Skeletal muscle satellite cell (primary cell): ENCODE measurements around the gene CLSTN1.

Experiments used
- H3K27me3 ChIP-seq: 2 replicates; pipeline ENCODE4 v1.7.0; 2013; ENCODE audit warnings: low read length; ENCODE audit not compliant: control insufficient read depth, insufficient read depth
- H3K36me3 ChIP-seq: 2 replicates; pipeline ENCODE4 v1.7.0; 2013; ENCODE audit warnings: mild to moderate bottlenecking, control low read depth, low read length; ENCODE audit not compliant: insufficient read depth
- H3K4me1 ChIP-seq: 2 replicates; pipeline ENCODE4 v1.7.0; 2013; ENCODE audit warnings: low read length; ENCODE audit not compliant: control insufficient read depth, insufficient read depth
- H3K4me2 ChIP-seq: 2 replicates; pipeline ENCODE4 v1.7.0; 2013; ENCODE audit warnings: mild to moderate bottlenecking, low read length
- H3K4me3 ChIP-seq: 2 replicates; pipeline ENCODE4 v1.7.0; 2013; ENCODE audit warnings: low read length
- H3K9ac ChIP-seq: 2 replicates; pipeline ENCODE4 v1.7.0; 2013; ENCODE audit warnings: mild to moderate bottlenecking, low read depth, low read length, moderate library complexity
- H3K9me3 ChIP-seq: replicated peaks from 2 replicates; pipeline ENCODE4 v1.7.0; 2013; ENCODE audit warnings: mild to moderate bottlenecking, control low read depth, low read length

The CLSTN1 gene

DNA sequence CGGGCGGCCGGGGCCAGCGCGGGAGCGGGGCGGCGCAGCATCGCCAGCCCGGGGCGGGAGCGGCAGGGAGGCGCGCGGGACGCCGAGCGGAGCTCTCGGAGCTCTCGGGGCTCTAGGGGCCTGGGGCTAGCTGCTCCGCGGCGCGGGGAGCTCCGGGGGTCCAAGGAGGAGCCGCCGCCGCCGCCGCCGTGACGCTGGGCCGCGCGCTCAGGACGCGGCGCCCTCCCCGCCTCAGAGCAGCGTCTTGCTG lies 147 bp downstream of the CLSTN1 start:
- peaks cover 25% of the 10 kb centered on the region for H3K4me1 ChIP-seq
- peak overlapping the region; percentile 74 for H3K4me3 ChIP-seq
- no peaks in the 10 kb centered on the region for H3K9me3 ChIP-seq
- peak overlapping the region; percentile 86 for H3K4me2 ChIP-seq
- no peaks in the 10 kb centered on the region for H3K36me3 ChIP-seq
- peak overlapping the region; percentile 65 for H3K9ac ChIP-seq
- H3K27me3 ChIP-seq: peaks cover 3% of the 10 kb centered on the region

DNA sequence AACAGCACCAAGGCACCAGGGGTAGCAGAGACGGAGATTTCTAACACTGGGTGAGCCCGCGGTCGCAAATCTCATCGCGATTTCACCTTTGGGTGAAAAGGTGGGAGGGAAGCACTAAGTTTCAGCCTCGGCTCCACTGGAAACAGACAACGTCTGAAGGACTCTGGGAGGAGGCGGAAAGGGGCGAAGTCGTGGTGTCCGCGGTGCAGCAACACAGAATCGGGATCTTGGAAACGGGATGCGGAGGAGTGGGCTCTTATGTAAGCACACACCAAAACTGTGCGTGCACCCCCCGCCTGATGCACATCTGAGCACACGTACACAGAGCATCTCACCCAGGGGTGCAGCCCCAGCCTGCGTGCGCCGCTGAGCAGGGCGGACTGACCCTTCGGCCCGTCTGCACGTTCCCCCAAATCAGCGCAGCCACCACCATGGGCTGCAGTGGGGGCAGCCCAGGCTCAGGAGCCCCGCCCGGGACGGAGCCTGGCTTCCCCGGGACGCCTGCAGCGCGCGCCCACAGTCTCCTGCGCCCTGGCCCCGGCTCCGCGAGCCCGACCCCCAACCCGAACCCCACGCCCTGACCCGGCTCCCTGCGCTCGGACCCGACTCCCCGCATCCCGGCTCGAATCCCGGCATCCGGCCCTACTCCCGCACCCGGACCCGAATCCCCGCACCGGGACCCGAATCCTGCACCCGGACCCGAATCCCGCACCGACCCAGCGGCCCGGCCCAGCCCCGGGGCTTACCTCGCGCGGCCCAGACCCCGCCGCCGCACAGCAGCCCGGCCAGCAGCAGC lies 670 bp downstream of the CLSTN1 start:
- Histone ChIP-seq H3K9me3 (no peaks in the 10 kb centered on the region), H3K27me3 (peaks cover 3% of the 10 kb centered on the region), H3K9ac (peak overlapping the region; percentile 65), H3K4me1 (peaks cover 25% of the 10 kb centered on the region), H3K4me3 (peak overlapping the region; percentile 74), H3K4me2 (peak overlapping the region; percentile 86), H3K36me3 (no peaks in the 10 kb centered on the region)

DNA sequence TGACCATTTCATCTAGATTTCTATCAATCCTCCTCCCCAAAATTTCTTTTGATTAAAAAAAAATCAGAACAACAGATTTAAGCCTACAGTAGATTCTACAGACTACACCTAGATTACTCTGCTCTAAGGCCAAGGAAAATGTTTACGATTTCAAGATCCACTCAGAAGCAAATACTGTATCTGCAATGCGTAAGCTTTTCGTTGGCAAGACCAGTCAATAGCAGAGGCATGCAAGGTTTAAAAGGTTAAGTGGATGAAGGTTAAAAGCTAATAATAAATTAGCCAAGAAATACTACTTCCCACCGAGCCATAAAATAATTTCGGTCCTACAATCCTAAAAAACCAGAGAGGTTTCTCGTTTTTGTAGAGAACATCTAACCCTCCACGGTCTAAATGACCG lies 1.3 kb downstream of the CLSTN1 start:
- peak overlapping the region; percentile 74 for H3K4me3 ChIP-seq
- H3K9me3 ChIP-seq: no peaks in the 10 kb centered on the region
- peak overlapping the region; percentile 86 for H3K4me2 ChIP-seq
- peaks cover under 1% of the 10 kb centered on the region for H3K27me3 ChIP-seq
- peaks cover 25% of the 10 kb centered on the region for H3K4me1 ChIP-seq
- H3K9ac ChIP-seq: peak overlapping the region; percentile 65
- H3K36me3 ChIP-seq: no peaks in the 10 kb centered on the region

DNA sequence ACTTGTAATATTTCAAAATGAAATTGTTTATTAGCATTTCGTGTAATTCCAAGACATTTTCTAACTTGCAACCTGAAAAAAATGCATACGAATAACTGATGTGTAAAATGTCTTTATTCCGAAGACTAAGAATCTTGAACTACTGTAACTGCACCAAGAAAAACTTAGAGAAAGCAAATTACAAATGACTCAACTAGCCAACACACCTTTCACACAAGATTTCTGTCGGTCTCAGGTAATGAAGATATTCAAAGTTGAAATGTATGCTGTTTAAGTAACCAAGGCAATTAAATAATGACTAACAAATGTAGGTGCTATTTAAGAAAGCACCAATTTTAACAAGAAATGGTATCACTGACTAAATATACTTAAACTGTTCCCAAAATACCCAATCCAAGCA lies 2.1 kb downstream of the CLSTN1 start:
- Histone ChIP-seq H3K27me3 (no peaks in the 10 kb centered on the region), H3K4me2 (peak overlapping the region; percentile 86), H3K4me1 (peaks cover 25% of the 10 kb centered on the region), H3K9ac (peak overlapping the region; percentile 65), H3K9me3 (no peaks in the 10 kb centered on the region), H3K4me3 (no peak overlapping the region), H3K36me3 (no peaks in the 10 kb centered on the region)

DNA sequence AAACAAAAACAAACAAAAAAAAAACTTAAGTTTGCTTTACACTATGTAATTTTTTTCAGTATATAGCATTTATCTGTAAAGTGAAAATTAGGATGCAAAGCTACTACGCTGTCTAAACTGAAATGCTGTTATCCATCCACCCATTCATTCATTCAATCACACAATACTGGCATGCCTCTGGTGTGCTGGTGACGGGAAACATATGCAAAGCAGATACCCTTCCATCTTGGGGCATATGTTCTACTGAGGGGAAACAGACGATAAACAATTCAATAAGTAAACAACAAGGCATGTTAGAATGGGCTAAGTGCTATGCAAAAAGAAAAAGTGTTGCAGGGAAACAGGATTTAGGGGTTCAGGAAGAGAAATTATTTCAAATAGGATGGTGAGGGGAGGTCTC lies 3.2 kb downstream of the CLSTN1 start:
- Histone ChIP-seq H3K4me2 (no peak overlapping the region), H3K36me3 (no peaks in the 10 kb centered on the region), H3K4me1 (peaks cover 27% of the 10 kb centered on the region), H3K9ac (no peak overlapping the region), H3K4me3 (no peak overlapping the region), H3K9me3 (no peaks in the 10 kb centered on the region), H3K27me3 (no peaks in the 10 kb centered on the region)

DNA sequence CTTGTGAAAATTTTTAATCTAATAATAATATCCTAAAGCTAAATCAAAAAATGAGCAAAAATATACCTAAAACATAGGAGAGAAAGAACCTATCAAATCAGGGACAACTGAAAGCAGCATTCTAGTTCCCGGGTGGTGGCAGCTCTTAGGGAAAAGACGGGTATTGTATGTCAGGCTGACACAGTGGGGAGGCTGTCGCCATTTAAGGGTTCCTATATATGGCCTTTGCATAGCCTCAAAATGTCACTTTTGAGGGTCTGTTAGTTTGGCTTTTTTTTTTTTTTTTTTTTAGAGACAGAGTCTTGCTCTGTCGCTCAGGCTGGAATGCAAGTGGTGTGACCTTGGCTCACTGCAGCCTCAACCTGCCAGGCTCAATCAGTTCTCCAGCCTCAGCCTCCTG lies 6.0 kb downstream of the CLSTN1 start:
- Histone ChIP-seq H3K27me3 (no peaks in the 10 kb centered on the region), H3K36me3 (no peaks in the 10 kb centered on the region), H3K9ac (no peak overlapping the region), H3K4me1 (peaks cover 14% of the 10 kb centered on the region), H3K4me3 (no peak overlapping the region), H3K9me3 (no peaks in the 10 kb centered on the region), H3K4me2 (no peak overlapping the region)

DNA sequence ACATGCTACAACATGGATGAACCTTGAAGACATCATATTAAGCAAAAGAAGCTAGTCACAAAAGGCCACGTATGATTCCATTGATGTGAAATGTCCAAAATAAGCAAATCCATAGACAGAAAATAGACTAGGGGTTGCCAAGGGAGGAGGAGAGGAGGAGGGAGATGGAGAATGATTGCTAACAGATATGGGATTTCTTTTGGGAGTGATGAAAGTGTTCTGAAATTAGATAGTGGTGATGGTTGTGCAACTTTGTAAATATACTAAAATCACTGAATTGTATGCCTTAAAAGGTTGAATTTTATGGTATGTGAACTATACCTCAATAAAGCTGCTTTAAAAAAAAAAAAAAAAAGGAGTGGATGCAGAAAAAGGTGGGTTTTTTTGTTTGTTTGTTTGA lies 7.6 kb downstream of the CLSTN1 start:
- Histone ChIP-seq H3K9me3 (no peaks in the 10 kb centered on the region), H3K4me1 (peaks cover 5% of the 10 kb centered on the region), H3K9ac (no peak overlapping the region), H3K4me3 (no peak overlapping the region), H3K36me3 (no peaks in the 10 kb centered on the region), H3K4me2 (no peak overlapping the region), H3K27me3 (no peaks in the 10 kb centered on the region)

DNA sequence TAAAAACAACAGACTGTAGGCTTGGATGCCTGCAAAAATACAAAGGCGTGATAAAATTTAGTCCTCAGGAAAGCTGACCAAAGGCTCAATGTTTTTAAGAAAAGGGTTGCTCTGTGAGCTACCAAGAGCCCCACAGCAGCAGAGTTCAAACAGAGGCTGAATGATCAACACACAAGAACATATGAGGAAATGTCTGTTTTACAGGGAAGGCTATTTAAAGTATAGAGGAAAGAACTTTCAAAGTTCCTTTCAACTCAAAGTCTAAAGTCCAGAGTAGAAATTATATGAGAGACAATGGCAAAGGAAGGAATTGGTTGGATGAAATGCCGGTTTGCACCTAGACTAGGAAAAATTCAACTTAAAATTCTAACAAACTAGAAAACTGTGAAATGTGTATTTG lies 8.6 kb downstream of the CLSTN1 start:
- no peaks in the 10 kb centered on the region for H3K27me3 ChIP-seq
- H3K36me3 ChIP-seq: no peaks in the 10 kb centered on the region
- no peak overlapping the region for H3K4me3 ChIP-seq
- H3K4me1 ChIP-seq: peaks cover 5% of the 10 kb centered on the region
- no peaks in the 10 kb centered on the region for H3K9me3 ChIP-seq
- H3K9ac ChIP-seq: no peak overlapping the region
- no peak overlapping the region for H3K4me2 ChIP-seq

DNA sequence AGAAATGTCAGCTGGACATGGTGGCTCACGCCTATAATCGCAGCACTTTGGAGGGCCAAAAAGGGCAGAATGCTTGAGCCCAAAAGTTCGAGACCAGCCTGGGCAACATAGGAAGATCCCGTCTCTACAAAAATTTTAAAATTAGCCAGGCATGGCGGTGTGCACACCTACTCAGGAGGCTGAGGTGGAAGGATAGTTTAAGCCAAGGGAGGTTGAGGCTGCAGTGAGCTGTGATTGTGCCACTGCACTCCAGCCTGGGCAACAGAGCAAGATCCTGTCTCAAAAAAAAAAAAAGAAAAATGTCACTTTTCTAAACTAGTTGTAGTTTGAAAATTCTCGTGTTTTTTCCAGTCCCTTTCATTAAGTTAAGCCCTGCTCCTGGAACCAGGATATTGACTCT lies 9.1 kb downstream of the CLSTN1 start:
- Histone ChIP-seq H3K9ac (no peak overlapping the region), H3K4me3 (no peak overlapping the region), H3K4me1 (peaks cover 5% of the 10 kb centered on the region), H3K36me3 (no peaks in the 10 kb centered on the region), H3K4me2 (no peak overlapping the region), H3K9me3 (no peaks in the 10 kb centered on the region), H3K27me3 (no peaks in the 10 kb centered on the region)

DNA sequence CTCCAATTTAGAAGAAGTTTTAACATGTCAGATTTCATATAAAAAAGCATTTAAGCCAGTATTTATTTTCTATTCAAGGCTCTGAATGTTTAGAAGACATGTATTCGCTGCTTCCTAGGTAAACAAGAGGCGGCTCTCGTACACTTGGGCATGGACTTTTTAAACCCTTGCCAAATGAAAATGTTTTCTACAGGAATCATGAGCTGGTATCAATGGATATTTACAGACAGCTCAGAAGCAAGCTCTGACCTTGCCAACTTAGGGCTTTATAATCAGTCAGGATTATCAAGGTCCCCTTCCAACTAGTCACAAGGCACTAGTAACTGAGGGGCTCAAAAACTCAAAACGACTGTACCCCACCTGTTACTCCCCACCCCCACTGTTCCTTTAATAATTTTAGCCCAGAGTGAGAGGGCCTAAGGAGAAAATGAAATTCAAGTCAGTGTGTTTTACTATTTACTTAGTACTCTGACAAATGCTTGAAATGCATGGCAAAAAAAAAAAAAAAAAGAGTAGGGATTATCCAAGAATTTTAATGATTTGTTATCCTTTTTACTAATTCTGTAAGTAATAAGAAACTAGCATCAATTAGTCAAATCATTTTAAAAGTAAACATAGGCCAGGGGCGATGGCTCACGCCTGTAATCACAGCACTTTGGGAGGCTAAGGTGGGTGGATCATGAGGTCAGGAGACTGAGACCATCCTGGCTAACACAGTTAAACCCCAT lies 12.4 kb downstream of the CLSTN1 start:
- H3K4me1 ChIP-seq: peaks cover 5% of the 10 kb centered on the region
- no peak overlapping the region for H3K9ac ChIP-seq
- no peak overlapping the region for H3K4me2 ChIP-seq
- H3K9me3 ChIP-seq: no peaks in the 10 kb centered on the region
- H3K36me3 ChIP-seq: no peaks in the 10 kb centered on the region
- no peaks in the 10 kb centered on the region for H3K27me3 ChIP-seq
- H3K4me3 ChIP-seq: no peak overlapping the region

DNA sequence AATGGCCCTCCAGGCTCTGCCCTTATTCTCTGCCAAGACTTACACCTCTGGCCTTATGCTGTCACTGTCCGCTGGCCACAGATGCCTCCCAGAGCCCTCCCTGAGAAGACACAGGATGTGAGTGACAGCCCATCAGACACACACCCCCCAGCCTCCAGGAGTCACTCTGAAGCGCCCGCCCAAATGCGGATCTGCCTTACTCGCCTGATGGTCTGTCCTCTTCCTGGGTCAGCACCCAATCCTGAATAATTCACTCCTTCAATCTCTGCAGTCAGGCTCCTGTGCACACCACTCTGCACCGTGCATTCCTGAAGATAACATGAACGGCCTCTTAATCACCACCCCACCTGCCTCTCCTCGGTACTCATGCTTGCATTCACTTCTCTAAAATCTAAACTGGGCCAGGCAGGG lies 14.7 kb downstream of the CLSTN1 start:
- Histone ChIP-seq H3K9me3 (no peaks in the 10 kb centered on the region), H3K27me3 (no peaks in the 10 kb centered on the region), H3K4me1 (no peaks in the 10 kb centered on the region), H3K9ac (no peak overlapping the region), H3K4me2 (no peak overlapping the region), H3K36me3 (no peaks in the 10 kb centered on the region), H3K4me3 (no peak overlapping the region)

DNA sequence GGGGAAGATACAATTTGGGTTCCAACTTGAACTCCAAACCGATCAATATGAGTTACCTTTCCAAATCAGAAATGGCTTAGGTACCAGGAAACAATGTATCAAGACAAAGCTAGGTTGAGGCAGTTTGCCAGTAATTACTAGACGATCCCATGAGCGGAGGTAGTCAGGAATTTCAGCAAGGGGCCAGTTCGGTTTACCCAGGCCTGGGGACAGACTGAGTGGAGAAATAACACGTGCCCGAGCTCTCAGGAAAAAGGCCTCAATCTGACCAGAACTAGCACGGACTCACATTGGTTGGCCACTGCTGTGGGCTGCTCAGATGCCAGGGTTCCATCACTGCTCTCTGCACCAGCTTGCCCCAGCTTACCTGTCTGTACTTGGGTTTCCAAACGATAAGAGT lies 15.3 kb downstream of the CLSTN1 start:
- Histone ChIP-seq H3K4me3 (no peak overlapping the region), H3K9ac (no peak overlapping the region), H3K9me3 (no peaks in the 10 kb centered on the region), H3K4me2 (no peak overlapping the region), H3K36me3 (no peaks in the 10 kb centered on the region), H3K27me3 (no peaks in the 10 kb centered on the region), H3K4me1 (no peaks in the 10 kb centered on the region)
